GM19397 (cell line): Measurements from ENCODE around the gene CAPZA2.
A peak's percentile ranks its signal among the peaks of the same experiment; 100 is the strongest.
"Not testable (repeated sequence)": the region's sequence is repeated elsewhere in the genome, so short reads cannot be mapped to it uniquely, and the experiment has no call there.

Source experiments
- ATAC-seq: cut with Tn5 transposase; IDR thresholded peaks from one replicate; pipeline ENCODE4 v1.9.1; 2021; ENCODE audit warnings: mild to moderate bottlenecking, moderate library complexity; ENCODE audit not compliant: unreplicated experiment

Gene CAPZA2

DNA sequence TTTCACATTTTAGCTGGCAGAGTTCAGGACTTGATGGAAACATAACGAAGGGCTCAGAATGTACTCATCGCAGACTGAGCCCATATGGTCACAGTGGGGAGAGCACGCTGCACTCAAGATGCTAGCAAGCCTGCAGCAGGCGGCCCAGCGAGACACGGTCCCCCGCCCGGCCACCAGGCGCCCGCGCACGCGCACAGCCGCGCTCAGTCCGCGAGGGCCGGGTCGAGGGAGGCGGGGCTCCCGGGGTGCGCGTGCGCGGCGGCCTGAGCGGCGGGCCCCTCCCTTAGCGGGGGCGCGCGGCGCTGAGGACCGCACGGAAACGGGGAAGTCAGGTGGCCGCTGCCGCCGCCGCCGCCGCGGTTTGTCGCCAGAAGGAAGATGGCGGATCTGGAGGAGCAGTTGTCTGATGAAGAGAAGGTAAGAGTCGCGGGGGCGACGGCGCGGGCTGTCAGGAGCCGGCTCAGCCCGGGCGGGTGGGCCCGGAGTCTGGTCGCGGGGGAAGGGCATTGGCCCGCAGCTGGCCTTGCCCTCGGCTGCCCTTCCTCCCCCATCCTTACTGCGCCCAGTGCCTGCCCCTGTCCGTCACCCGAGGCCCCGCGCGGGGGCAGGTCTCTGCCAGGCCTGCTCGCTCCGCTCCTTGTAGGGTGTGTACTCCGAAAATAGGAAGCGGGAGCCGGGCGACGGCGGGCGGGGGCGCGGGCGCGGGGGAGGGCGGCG, at the start of gene CAPZA2:
TSS of gene CAPZA2 (plus strand) at position 354 of the 717 bp plus-strand sequence. CDS start at position 379, 25 bp downstream.
- ATAC-seq: peak; percentile 93

DNA sequence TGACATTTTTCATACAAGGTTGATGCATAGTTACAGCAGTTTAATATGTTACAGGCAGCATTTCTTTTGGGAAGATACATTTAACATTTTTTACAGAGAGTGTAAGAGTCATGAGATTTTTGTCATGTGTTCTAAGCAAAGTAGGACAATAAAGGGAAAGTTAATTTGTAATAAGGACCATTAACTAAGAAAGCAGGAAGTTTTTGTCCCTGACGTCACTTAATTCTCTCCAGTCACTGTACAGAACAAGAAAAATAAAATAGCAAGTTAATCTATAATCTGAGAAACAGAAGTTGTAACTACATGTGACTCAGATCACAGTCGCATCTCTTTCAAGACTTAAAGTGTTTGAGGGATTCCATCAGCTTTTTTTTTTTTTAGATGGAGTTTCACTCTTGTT, 49.5 kb upstream of the CAPZA2 start:
- ATAC-seq: no peak

DNA sequence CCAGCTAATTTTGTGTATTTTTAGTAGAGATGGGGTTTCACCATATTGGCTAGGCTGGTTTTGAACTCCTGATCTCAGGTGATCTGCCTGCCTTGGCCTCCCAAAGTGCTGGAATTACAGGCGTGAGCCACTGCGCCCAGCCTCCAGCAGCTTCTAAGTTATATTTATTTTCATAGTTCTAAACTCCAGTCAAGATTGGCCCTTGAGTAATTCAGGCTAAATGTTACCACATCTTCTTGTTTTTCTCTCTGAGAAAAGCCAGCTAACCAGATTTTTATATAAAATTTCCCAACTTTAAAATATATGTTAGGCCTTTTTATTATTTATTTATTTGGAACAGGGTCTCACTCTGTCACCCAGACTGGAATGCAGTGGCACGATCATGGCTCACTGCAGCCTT, 49.0 kb upstream of the CAPZA2 start:
- ATAC-seq: not testable (repeated sequence)

DNA sequence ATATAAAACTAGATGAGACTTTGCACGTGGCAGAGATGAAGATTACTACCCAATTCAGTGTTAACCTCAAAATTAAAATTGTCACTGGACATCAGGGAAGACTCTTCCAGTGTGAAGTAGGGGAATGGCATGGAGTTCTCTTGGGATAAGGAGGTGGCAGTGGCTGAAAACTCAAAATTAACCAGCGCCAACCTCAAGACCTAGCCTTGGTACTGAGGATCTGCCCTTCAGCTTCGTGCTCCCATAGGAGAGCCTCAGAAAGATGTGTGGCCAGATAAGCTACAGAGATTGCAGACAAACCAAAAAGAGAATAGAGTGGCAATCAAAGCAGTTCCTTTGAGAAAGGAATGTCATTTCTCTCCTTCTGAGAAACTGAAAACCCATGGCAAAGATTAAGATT, 47.3 kb upstream of the CAPZA2 start:
- no peak for ATAC-seq

DNA sequence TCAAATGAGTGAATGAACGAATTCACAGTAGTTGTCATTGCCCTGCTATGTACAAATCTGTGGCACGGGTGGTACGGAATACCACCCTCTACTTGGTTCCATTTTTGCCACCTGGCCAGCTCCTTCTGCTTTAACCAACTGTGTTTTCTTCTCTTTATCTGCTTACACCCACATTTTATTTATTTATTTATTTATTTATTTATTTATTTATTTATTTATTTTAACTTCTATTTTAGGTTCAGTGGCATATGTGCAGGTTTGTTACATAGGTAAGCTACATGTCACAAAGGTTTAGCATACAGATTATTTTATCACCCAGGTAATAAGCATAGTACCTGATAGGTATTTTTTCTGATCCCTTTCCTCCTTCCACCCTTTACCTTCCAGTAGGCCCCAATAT, 42.2 kb upstream of the CAPZA2 start:
- ATAC-seq: no peak

DNA sequence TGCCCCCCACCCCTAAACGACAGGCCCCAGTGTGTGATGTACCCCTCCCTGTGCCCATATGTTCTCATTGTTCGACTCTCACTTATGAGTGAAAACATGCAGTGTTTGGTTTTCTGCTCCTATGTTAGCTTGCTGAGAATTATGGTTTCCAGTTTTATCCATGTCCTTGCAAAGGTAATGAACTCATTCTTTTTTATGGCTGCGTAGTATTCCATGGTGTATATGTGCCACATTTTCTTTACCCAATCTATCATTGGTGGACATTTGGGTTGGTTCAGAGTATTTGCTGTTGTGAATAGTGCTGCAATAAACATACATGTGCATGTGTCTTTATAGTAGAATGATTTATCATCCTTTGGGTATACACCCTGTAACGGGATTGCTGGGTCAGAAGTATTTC, 40.7 kb upstream of the CAPZA2 start:
- not testable (repeated sequence) for ATAC-seq

DNA sequence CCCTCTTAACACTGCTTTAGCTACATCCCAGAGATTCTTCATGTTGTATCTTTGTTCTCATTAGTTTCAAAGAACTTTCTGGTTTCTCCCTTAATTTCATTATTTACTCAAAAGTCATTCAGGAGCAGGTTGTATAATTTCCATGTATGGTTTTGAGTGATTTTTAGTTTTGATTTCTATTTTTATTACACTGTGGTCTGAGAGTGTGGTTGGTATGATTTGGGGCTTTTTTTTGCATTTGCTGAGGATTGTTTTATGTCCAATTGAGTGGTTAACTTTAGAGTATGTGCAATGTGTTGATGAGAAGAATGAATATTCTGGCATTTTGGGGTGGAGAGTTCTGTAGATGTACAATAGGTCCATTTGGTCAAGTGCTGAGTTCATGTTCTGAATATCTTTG, 37.9 kb upstream of the CAPZA2 start:
- no peak for ATAC-seq

DNA sequence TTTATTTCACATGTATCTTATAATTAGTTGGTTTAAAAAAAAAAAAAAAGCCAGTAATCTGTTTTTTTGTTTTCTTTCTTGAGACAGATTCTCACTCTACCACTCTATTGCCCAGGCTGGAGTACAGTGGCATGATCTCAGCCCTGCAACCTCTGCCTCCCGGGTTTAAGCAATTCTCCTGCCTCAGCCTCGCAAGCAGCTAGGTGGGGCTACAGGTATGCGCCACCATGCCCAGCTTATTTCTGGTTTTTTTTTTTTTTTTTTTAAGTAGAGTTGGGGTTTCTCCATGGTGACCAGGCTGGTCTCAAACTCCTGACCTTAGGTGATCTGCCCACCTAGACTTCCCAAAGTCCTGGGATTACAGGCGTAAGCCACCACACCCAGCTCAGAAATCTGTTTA, 34.1 kb upstream of the CAPZA2 start:
- no peak for ATAC-seq

DNA sequence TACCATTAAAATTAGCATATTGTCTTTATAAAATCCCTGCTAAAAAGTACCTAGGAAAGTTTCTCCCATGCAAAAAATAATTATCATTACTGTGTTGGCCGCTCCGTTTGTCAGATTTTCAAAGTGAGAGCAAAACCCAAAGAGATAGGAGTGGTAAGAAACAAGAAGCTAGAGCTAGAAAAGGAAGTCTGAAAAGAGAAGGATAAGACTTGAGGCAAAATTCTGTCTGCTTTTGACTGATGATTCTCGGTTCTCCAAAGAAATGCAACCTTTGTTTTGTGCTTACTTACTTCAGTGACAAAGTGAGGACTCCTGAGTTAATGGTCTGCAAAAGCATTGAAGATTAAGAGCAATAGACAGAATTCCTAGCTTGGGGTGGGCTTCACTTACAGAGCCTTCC, 33.3 kb upstream of the CAPZA2 start:
- ATAC-seq: no peak

DNA sequence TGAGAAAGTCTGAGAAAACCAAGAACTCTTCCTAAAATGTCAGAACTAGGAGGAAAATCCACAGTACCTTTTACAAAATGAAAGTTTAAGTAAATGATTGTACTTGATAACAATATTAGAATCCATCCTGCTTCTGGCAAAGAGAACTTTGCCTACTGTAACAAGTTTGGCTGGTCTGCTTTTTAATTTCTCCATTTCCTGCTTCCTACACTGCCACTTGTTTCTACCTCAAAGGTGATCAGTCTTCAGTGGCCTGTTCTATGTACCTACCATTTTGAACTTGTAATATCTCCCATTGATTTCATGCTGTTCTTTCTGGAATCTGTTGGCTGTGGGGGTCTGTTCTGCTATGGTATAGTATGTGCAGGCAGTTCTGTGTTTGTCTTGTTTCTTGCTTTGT, 32.9 kb upstream of the CAPZA2 start:
- ATAC-seq: no peak

DNA sequence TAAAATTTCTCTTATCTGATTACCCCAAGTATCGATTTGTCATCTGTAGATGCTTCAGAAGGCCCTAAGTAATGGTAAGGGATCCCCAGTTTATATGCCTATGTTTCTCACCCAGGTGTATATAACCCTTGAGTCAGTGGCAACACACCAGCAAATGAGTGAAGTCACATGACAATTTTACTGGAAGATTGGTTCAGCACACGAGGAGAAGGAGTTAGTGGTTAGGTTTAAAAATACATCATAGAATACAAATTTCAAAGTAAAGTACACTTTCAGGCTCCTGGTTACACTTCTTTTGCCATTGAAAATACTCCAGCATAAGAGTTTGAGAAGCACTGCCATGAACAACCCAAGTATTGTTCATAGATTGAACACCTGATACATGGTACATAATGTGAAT, 29.7 kb upstream of the CAPZA2 start:
- no peak for ATAC-seq

DNA sequence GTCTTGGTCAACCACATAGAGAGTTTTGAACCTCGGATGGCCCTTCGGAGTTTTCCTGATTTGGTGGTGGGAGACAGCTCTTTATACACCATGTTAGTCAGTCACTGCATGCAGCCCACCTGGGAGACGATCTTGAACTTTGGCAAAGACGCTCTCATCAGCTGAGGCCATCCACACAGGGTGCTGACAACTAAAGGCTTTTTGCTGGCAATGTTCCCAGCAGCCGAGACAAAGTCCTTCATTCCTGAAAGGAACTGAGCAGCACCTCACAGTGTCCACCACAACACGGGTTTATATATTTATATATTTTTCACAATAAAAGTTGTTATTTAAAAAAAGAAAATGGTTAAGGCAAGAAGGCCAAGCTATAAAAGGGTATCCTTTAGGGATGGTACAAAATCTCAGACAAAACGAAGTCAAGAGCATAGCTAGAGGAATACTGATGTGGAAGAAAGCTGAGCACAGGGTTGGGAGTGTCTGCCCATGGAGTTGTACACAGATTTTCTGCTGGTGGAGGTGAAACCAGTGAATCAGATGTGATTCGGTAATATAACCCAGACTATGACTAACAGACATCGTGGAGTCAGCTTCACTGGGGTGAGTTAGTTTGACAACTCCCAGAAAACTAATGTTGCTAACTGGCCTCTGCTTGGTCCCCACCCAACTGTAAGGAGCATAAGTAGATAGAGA, 27.4 kb upstream of the CAPZA2 start:
- no peak for ATAC-seq

DNA sequence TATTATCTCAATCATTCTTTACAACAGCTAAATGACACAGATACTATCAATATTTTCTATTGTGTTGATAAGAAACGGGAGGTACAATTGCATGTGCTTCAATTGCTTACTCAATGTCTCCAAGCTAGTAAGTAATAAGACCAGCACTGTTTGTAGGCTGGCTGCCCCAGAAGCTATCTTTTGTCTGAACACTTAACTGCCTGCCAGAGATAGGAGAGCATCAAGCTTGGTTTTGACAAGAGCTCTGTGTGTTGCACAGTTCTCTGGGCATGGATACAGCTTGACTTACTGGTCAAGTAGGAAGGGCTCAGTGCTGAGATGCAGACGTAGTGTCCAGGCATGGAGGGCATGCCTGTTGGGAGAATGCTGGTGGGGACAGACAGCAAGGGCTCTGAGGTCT, 26.3 kb upstream of the CAPZA2 start:
- no peak for ATAC-seq

DNA sequence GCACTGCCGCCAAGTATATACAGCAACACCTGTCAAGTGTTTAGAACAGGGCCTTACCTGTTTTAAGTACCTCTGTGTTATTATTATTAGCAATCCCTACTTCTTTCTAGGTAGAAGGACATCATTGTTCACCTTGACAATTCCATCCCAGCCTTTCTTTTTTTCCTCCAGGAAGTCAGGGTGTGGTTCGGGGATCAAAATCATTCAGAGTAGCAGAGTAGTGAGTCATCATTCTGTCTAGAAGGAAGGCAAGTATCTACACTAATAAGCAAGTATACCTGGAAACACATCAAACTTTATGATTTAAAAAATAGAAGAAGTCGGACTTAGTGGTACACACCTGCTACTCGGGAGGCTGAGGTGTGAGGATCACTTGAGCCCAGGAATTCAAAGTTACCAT, 25.5 kb upstream of the CAPZA2 start:
- no peak for ATAC-seq

DNA sequence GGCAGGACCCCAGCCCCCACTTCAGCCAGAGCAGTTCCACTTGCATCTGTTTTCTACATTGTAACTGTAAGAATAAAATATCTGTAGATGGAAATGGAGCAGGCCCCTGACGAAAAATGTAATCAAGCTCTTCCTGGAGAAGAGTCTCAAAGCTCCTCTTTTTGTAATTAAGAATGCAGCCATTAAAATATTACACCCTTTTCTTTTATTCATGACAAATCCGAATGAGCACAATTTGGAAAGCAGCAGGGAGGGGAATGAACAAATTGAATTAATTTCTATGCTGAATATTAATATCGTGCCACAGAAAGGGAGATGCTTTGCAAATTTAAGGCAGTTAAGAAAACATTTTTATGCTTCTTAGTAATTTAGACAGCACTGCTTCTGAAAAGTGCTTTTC, 24.8 kb upstream of the CAPZA2 start:
- ATAC-seq: no peak

DNA sequence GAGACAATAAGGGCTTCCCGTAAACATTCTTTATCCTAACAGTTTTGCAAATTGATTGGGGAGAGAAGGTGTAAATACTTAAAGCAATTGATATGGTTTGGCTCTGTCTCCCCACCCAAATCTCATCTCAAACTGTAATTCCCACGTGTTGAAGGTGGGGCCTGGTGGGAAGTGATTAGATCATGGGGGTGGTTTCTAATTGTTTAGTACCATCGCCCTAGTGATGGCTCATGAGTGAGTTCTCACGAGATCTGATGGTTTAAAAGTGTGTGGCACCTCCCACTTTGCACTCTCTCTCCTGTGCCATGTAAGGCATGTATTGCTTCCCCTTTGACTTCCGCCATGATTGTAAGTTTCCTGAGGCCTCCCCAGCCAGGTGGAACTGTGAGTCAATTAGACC, 22.1 kb upstream of the CAPZA2 start:
- no peak for ATAC-seq

DNA sequence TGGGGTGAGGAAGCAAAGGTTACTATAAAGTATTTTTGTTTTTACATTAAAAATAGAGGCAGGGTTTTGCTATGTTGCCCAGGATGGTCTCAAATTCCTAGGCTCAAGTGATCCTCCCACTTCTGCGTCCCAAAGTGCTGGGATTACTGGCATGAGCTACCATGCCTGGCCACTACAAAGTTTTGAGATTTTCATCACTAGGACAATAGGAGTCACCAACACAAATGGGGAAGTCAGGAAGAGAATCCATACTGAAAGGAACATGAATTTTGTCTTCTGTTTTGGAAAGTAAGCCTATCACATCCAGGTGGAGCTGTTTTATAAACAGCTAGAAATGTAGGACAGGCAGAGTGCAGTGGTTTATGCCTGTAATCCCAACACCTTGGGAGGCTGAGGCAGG, 20.0 kb upstream of the CAPZA2 start:
- ATAC-seq: no peak

DNA sequence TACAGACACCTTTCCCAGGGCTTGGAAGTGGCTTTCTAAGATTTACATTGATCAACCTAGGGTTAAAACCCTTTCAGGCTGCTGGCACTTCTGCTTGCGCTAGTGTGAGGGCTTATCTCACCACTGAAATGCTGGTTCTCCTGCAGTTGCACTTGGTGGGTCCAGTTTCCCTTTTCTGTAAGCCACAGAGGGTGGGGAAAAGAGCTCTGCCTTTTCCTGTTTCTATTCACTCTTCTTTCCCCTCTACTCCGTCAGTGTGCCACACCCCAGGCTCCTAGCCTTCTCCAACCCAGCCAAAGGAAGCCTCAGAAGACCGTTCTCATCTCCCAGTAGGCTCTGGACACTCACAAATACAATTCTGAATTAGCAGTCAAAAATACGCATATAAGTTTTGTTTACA, 19.0 kb upstream of the CAPZA2 start:
- ATAC-seq: no peak

DNA sequence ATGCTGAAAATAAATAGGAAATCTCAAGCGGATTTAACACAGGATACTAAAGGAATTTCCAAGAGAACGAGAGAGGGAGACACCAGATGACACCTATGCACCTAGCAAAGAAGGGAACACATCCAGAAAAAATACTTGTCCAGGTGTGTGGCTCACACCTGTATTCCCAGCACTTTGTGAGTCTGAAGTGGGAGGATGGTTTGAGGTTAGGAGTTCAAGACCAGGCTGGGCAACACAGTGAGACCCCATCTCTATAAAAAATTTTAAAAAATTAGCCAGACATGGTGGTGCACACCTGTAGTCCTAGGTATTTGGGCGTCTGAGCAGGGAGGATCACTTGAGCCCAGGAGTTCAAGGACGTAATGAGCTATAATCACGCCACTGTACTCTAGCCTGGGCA, 11.2 kb upstream of the CAPZA2 start:
- ATAC-seq: no peak

DNA sequence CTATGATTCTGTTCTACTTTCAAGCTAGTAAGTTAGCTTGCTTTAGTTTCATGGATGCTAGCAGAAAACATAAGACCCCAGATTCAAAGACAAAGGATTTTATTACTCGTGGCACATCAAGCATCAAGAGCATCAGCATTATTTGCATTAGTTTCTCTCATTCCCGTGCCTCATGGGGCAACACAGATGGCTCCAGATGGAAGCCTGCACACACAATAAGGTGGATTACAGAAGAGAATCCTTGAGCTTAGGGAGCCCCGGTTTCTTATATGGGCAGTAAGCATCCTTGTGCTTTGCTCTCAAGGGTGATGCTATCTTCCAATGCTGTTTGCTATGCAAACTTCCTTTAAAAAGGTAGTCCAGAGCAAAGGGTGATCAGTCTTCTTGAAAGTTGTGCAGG, 10.7 kb upstream of the CAPZA2 start:
- no peak for ATAC-seq

DNA sequence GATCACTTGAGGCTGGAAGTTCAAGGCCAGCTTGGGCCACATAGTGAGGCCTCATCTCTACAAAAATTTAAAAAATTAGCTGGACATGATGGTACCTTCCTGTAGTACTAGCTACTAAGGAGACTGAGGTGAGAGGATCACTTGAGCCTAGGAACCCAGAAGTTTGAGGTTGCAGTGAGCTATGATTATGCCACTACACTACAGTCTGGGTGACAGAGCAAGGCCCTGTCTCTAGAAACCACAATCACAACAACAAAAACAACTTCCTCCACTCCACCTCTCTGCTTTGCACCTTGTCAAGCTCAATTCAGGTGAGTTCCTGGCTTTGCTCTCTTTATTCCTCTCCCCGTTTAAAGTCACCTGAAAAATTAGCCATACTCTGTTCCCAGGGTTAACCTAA, 8.3 kb upstream of the CAPZA2 start:
- no peak for ATAC-seq

DNA sequence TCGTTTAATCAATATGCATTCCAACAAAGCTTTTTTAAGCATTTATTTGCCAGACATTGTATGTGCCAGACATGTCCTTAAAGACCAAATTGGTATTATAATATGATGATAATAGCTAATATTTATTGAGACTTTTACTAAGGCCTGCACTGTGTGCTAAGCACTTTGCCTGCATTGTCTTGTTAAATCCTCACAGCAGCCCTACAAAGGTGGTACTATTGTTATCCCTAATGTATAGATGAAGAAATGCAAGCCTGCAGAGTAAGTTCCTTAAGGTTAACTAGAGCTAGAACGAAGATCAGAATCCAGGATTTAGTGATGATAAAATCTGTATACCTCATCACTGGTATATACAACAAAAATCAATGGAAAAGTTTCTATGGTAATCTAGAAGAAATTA, 5.3 kb upstream of the CAPZA2 start:
- no peak for ATAC-seq

DNA sequence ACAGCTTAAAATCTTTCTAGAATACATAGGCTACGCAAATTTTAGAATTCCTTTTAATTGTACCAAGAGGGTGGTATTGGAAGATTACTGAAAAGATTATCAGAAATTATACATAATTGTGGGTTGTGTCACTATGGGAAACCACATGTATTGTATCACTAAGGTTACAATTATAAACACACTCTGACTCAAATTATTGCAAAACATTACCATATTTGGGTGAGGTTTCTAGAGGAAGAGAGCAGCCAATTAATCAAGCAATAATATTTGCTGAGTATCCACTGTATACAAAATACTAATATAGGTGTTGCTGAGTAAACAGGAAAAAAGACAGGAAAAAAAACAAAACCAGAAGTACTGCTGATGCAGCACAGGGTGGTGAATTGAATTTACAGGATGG, 3.1 kb upstream of the CAPZA2 start:
- ATAC-seq: no peak
